A549 (cell line): Measurements from ENCODE around the gene MPP2. TPM values are rescaled to one million over a fixed set of nuclear protein-coding genes. Genes with fewer than 3 reads are reported as not detected.

ENCODE experiments used
- ATAC-seq, 2 experiments: fragments of 200-7000 bp in 1 of 2; fragments of >200 bp in 1 of 2; cut with Nextera tagmentation in 1 of 2; cut with Tn5 transposase in 1 of 2; 3 replicates each; pipeline versions ENCODE4 v1.8.0 to v1.9.1; 2018 to 2020; ENCODE audit warnings: mild to moderate bottlenecking in 1 of 2, moderate library complexity in 1 of 2
- CTCF ChIA-PET: fragments of 300-600 bp; sonication (Branson Sonifier 250); formaldehyde crosslinking; extraction: SDS; loops from one replicate; lab custom pipeline; 2021; ENCODE audit warnings: antibody characterized with exemption, inconsistent platforms; lab: Yijun Ruan, JAX
- POLR2A ChIA-PET: fragments of 350-600 bp; formaldehyde crosslinking; extraction: SDS; loops from one replicate; lab custom pipeline; 2021; ENCODE audit warnings: antibody characterized with exemption, inconsistent platforms; lab: Yijun Ruan, JAX
- DNase-seq, 2 experiments: peaks; one replicate each; pipeline versions ENCODE4 v3.0.0 to v3.0.0-alpha.2; 2011 to 2016; ENCODE audit warnings: low read depth in 1 of 2, low spot score in 1 of 2
- FAIRE-seq: peaks from 2 replicates; lab custom pipeline; 2011; peaks lifted over from hg19 to GRCh38; lab: Jason Lieb, UNC
- H3K27ac ChIP-seq, 2 experiments: fragments of >200 bp; sonication (Bioruptor Twin); formaldehyde crosslinking; 3 replicates each; pipeline ENCODE4 v1.5.1; 2016 to 2017
- H3K4me1 ChIP-seq: fragments of >200 bp; sonication (Bioruptor Twin); formaldehyde crosslinking; 3 replicates; pipeline ENCODE4 v1.6.1; 2016
- H3K4me2 ChIP-seq: fragments of >200 bp; sonication (Bioruptor Twin); formaldehyde crosslinking; 3 replicates; pipeline ENCODE4 v1.6.1; 2016
- H3K4me3 ChIP-seq: fragments of >200 bp; sonication (Bioruptor Twin); formaldehyde crosslinking; 3 replicates; pipeline ENCODE4 v1.5.1; 2016
- H3K9me3 ChIP-seq: fragments of >200 bp; sonication (Bioruptor Twin); formaldehyde crosslinking; 3 replicates; pipeline ENCODE4 v1.6.1; 2016
- CEBPB ChIP-seq, 2 experiments: fragments of >200 bp in 1 of 2; sonication (Bioruptor Twin) in 1 of 2; formaldehyde crosslinking in 1 of 2; IDR thresholded peaks; 2 replicates each; pipeline ENCODE4 v1.6.1; 2012 to 2016
- CHD2 ChIP-seq: fragments of 150-350 bp; IDR thresholded peaks from 2 replicates; pipeline ENCODE4 v1.6.1; 2014; ENCODE audit warnings: low read length; ENCODE audit not compliant: partially characterized antibody
- EHMT2 ChIP-seq: fragments of 200-600 bp; sonication (generic); IDR thresholded peaks from 2 replicates; pipeline ENCODE4 v1.6.1; 2016; ENCODE audit warnings: antibody characterized with exemption, low read depth, mild to moderate bottlenecking, moderate library complexity
- ELK1 ChIP-seq: fragments of 150-350 bp; IDR thresholded peaks from 2 replicates; pipeline ENCODE4 v1.6.1; 2014; ENCODE audit warnings: low read depth, mild to moderate bottlenecking, low read length
- EP300 ChIP-seq, 2 experiments: fragments of >200 bp; sonication (Bioruptor Twin); formaldehyde crosslinking; IDR thresholded peaks; 2 replicates in 1 of 2; 3 replicates in 1 of 2; pipeline ENCODE4 v1.6.1; 2016 to 2017
- ESRRA ChIP-seq: fragments of 150-350 bp; IDR thresholded peaks from 2 replicates; pipeline ENCODE4 v1.6.1; 2014; ENCODE audit warnings: mild to moderate bottlenecking, low read length, borderline replicate concordance
- HEYL ChIP-seq: fragments of 250-450 bp; sonication (Bioruptor Pico); IDR thresholded peaks from 2 replicates; pipeline ENCODE4 v1.8.0; 2021; ENCODE audit warnings: mild to moderate bottlenecking, moderate library complexity
- HOXA7 ChIP-seq: fragments of 250-450 bp; sonication (Bioruptor Pico); IDR thresholded peaks from 2 replicates; pipeline ENCODE4 v1.5.0; 2020; ENCODE audit warnings: mild to moderate bottlenecking, moderate library complexity
- HOXB5 ChIP-seq: fragments of 250-450 bp; sonication (Bioruptor Pico); IDR thresholded peaks from 2 replicates; pipeline ENCODE4 v1.5.0; 2020; ENCODE audit warnings: mild to moderate bottlenecking, moderate library complexity
- JUN ChIP-seq, 2 experiments: fragments of >200 bp; sonication (Bioruptor Twin); formaldehyde crosslinking; IDR thresholded peaks; 2 replicates in 1 of 2; 3 replicates in 1 of 2; pipeline ENCODE4 v1.6.1; 2016 to 2017
- JUNB ChIP-seq: fragments of >200 bp; sonication (Bioruptor Twin); formaldehyde crosslinking; IDR thresholded peaks from 2 replicates; pipeline ENCODE4 v1.6.1; 2016
- KDM5A ChIP-seq: fragments of 200-600 bp; sonication (generic); IDR thresholded peaks from 2 replicates; pipeline ENCODE4 v1.6.1; 2016; ENCODE audit warnings: antibody characterized with exemption, mild to moderate bottlenecking
- NFE2L2 ChIP-seq: fragments of 150-350 bp; conservative IDR thresholded peaks from 2 replicates; pipeline ENCODE4 v1.6.1; 2014; ENCODE audit warnings: low read length
- NPAS2 ChIP-seq: fragments of 250-450 bp; sonication (Bioruptor Pico); IDR thresholded peaks from 2 replicates; pipeline ENCODE4 v1.8.0; 2022; ENCODE audit warnings: mild to moderate bottlenecking, moderate library complexity, borderline replicate concordance
- NR3C1 ChIP-seq: fragments of >200 bp; sonication (Bioruptor Twin); formaldehyde crosslinking; IDR thresholded peaks from 3 replicates; pipeline ENCODE4 v1.6.1; 2017
- POLR2AphosphoS2 ChIP-seq: conservative IDR thresholded peaks from 2 replicates; pipeline ENCODE4 v1.6.1; 2012; ENCODE audit warnings: low read length, improper control_type of control experiment, inconsistent platforms
- RAD21 ChIP-seq, 2 experiments: fragments of >200 bp in 1 of 2; sonication (Bioruptor Twin) in 1 of 2; formaldehyde crosslinking in 1 of 2; IDR thresholded peaks in 1 of 2; conservative IDR thresholded peaks in 1 of 2; 2 replicates in 1 of 2; 3 replicates in 1 of 2; pipeline ENCODE4 v1.6.1; 2012 to 2018; ENCODE audit warnings: inconsistent platforms in 1 of 2
- RFX5 ChIP-seq: fragments of 450-650 bp; IDR thresholded peaks from 2 replicates; pipeline ENCODE4 v1.7.1; 2014; ENCODE audit warnings: antibody characterized with exemption, mild to moderate bottlenecking, moderate library complexity
- SMC3 ChIP-seq: fragments of >200 bp; sonication (Bioruptor Twin); formaldehyde crosslinking; IDR thresholded peaks from 3 replicates; pipeline ENCODE4 v1.6.1; 2018; ENCODE audit warnings: inconsistent platforms
- ZNF302 ChIP-seq: fragments of 250-450 bp; sonication (Bioruptor Pico); IDR thresholded peaks from 2 replicates; pipeline ENCODE4 v1.9.0; 2021; ENCODE audit warnings: inconsistent platforms, mild to moderate bottlenecking, moderate library complexity
- WGBS: methylation state at CpG from one replicate; pipeline ENCODE4 v1.1.6; 2017; ENCODE audit errors: missing lambda C conversion rate; 5-methylcytosine and 5-hydroxymethylcytosine counted together
- polyA plus RNA-seq, 4 experiments: library from polyadenylated mRNA; depleted of rRNA in 3 of 4; stranded (reverse); fragments of >200 nt; fragmentation: RNase III in 1 of 4; extraction: RNeasy Plus Mini Kit Qiagen cat#74134 plus additional on column Dnase treatment in 1 of 4; gene quantifications; 2 replicates in 3 of 4; 3 replicates in 1 of 4; pipeline ENCODE4 v1.2.3, GENCODE V29; 2011 to 2017
- TF ChIP-seq, protein P1 (sequence below): fragments of >200 bp; sonication (Bioruptor Twin); formaldehyde crosslinking; IDR thresholded peaks from 3 replicates; pipeline ENCODE4 v1.6.1; 2016
- TF ChIP-seq, protein P2 (sequence below): fragments of >200 bp; sonication (Bioruptor Twin); formaldehyde crosslinking; IDR thresholded peaks from 3 replicates; pipeline ENCODE4 v1.5.1; 2016

Gene MPP2
- polyA plus RNA-seq, 2 of the 4 experiments (the other 2 are of a cell fraction): 3.8 to 4.2 TPM

DNA sequence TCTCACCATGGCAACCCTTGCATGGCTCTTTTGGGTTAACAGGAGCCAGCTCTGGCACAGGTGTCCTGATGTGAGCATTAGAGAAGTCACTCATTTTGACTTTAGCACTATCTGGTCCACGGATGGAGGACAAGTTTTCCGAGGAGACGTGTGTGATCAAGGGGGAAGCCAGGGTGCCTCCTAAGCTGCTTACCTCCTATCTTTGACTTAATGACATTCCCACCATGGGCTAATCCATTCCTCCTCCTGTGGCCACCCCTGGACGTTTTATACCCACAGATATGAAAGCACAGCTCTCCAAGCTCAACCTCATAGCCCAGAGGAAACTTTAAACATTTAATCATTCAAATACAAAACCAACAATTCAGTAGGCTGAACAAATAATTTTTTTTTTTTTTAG is 18.8 kb downstream of the MPP2 start:
- H3K27ac ChIP-seq: no peak overlapping the region
- TF ChIP-seq NPAS2: no peak
- no peak for TF ChIP-seq JUNB
- no peak for TF ChIP-seq RFX5
- TF ChIP-seq JUN (IDR thresholded peaks at IDR 0.05): no peak
- TF ChIP-seq NFE2L2: no peak
- TF ChIP-seq POLR2AphosphoS2: no peak
- TF ChIP-seq KDM5A: no peak
- no peak for TF ChIP-seq ZNF302 (CRISPR knock-in tag)
- TF ChIP-seq RAD21 (conservative IDR thresholded peaks at IDR 0.05 in 1 of 2, IDR thresholded peaks at IDR 0.05 in 1 of 2): no peak
- no peak for TF ChIP-seq EHMT2
- TF ChIP-seq CHD2: no peak
- no peak for TF ChIP-seq NR3C1
- no peak for TF ChIP-seq EP300 (IDR thresholded peaks at IDR 0.05)
- H3K4me1 ChIP-seq: no peaks in the 10 kb centered on the region
- CTCF ChIA-PET: interaction anchor here (0.6 to 25.9 kb wide), 15 partner anchors 9 to 233 kb away, joined by 3 to 412 read pairs (median 3); partner anchors contain the start of gene MPP2
- ATAC-seq: 0 out of 6 replicates have a peak, but pooled peaks of 1 of the 2 experiments have one; percentile 10
- POLR2A ChIA-PET: interaction anchor here (0.6 kb wide), 1 partner anchor 11 kb away, joined by 3 read pairs; no protein-coding TSS in a partner anchor
- no peak for FAIRE-seq
- no peaks in the 10 kb centered on the region for H3K9me3 ChIP-seq
- DNase-seq: no peak
- no peak overlapping the region for H3K4me2 ChIP-seq
- WGBS: 62% methylated on average over 4 of the region's 4 CpGs
- no peak overlapping the region for H3K4me3 ChIP-seq

DNA sequence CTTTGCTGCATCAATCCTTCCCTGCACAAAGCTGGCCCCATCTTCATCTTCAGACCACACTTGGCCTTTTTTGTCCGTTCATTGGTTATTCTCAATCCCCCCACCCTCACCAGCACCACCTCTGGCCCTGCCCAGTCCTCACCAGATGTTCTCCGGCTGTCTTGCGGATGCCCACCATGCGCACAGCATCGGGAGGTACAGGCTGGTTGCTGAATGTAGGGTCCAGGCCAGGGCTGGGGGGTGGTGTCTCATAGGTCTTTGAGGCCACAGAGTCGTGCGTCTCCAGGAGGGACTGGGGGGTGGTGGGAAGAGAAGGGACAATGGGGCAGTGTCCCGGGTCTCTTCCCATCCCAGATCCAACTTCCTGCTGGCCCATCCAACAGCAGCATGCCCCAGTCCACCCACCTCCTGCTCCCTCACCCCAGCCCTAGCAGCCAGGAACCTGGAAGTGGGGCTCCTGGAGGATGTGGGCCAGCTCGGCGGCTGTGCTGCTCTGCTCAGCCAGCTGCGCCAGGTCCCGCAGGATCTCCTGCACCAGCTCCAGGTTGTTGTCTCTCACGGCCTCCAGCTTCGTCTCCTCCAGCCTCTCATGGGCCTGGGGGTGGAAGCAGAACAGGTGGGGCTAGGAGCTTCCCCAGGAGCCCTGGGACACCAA is 24.4 kb downstream of the MPP2 start:
- ChIA-PET POLR2A (no interaction called here), CTCF (interaction anchor here (0.6 to 9.7 kb wide), 5 partner anchors 17 to 154 kb away, joined by 3 to 412 read pairs (median 144); partner anchors contain the start of genes CD300LG, MPP2, NAGS and PPY)
- WGBS: 83% methylated on average over 14 of the region's 14 CpGs
- no peak for DNase-seq
- H3K4me2 ChIP-seq: no peak overlapping the region
- no peak for FAIRE-seq
- no peak for ATAC-seq
- no peak overlapping the region for H3K27ac ChIP-seq
- no peaks in the 10 kb centered on the region for H3K9me3 ChIP-seq
- H3K4me3 ChIP-seq: no peak overlapping the region
- TF ChIP-seq HOXB5 (CRISPR knock-in tag) (no peak), ELK1 (no peak), CEBPB (IDR thresholded peaks at IDR 0.05) (no peak), HEYL (no peak), JUNB (no peak), ESRRA (no peak), SMC3 (no peak), POLR2AphosphoS2 (no peak), HOXA7 (no peak)
- TF ChIP-seq, protein P1, sequence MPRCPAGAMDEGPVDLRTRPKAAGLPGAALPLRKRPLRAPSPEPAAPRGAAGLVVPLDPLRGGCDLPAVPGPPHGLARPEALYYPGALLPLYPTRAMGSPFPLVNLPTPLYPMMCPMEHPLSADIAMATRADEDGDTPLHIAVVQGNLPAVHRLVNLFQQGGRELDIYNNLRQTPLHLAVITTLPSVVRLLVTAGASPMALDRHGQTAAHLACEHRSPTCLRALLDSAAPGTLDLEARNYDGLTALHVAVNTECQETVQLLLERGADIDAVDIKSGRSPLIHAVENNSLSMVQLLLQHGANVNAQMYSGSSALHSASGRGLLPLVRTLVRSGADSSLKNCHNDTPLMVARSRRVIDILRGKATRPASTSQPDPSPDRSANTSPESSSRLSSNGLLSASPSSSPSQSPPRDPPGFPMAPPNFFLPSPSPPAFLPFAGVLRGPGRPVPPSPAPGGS: no peak
- TF ChIP-seq, protein P2, sequence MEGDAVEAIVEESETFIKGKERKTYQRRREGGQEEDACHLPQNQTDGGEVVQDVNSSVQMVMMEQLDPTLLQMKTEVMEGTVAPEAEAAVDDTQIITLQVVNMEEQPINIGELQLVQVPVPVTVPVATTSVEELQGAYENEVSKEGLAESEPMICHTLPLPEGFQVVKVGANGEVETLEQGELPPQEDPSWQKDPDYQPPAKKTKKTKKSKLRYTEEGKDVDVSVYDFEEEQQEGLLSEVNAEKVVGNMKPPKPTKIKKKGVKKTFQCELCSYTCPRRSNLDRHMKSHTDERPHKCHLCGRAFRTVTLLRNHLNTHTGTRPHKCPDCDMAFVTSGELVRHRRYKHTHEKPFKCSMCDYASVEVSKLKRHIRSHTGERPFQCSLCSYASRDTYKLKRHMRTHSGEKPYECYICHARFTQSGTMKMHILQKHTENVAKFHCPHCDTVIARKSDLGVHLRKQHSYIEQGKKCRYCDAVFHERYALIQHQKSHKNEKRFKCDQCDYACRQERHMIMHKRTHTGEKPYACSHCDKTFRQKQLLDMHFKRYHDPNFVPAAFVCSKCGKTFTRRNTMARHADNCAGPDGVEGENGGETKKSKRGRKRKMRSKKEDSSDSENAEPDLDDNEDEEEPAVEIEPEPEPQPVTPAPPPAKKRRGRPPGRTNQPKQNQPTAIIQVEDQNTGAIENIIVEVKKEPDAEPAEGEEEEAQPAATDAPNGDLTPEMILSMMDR: no peak
- peaks cover 5% of the 10 kb centered on the region for H3K4me1 ChIP-seq
